ENCODE data around the gene MEGF8.

MEGF8 gene

DNA sequence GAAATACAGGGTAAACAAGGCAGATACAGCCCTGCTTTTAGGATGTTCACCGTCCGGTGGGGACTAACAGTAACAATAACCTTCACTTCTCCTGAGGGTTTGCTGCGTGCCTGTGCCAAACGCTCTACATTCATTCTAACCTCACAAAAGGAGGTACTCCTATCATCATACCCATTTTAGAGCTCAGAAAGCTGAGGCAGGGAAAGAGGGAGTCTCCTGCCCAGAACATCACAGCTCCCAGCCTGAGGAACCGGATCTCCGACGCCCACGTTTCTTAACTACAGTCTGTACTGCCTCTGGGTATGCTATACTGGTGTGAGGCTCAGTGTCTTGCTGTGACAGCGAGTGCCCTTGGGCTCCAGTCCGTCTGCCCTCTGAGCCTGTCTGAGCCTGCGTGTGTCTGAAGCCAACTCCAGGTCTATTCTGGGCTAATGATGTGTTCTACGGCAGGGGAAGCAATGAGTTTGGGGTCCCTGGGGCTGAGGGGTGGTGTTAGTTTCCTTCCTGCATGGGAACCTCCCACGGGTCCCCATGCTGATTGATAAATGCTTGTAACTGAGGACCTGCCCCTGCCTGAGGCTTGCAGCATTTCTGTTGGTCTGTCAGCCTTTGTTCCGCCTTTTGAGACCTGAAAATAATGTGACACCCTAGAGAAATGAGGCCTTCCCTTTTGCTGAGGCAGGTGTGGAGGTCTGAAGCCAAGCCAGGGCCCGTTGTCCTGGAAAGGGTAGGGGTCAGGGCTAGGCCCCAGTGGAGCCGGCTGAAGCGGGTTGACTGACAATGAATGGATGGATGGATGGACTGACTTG is 96.9 kb downstream of the MEGF8 start:
- no peak for DNase-seq

DNA sequence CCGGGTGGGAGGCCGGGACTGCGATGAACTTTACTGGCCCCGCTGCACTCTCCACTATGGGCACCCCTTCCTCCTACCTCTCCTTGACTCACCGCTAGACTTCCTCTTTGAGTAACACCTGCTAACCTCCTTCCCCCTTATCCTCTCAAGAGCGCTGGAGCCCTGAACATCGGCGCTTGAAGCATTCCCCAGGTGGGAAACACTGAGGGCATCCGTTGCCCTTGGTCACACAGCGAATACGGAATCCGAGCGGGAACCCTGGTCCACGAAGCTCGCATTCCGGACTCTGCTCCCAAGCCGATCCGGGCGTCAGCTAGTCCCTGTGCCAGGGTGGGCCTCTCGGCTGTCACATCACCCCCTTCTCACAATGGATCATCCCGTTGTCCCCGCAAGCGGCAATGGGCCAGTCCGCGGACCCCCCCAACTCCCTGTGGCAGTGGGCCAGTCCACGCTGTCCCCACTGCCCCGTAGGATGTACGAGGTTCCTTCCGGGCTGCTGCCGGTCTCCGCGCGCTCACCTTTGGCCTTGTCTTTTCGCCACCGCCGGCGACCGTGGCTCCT is 97.5 kb downstream of the MEGF8 start:
- DNase-seq = peak; percentile 52

DNA sequence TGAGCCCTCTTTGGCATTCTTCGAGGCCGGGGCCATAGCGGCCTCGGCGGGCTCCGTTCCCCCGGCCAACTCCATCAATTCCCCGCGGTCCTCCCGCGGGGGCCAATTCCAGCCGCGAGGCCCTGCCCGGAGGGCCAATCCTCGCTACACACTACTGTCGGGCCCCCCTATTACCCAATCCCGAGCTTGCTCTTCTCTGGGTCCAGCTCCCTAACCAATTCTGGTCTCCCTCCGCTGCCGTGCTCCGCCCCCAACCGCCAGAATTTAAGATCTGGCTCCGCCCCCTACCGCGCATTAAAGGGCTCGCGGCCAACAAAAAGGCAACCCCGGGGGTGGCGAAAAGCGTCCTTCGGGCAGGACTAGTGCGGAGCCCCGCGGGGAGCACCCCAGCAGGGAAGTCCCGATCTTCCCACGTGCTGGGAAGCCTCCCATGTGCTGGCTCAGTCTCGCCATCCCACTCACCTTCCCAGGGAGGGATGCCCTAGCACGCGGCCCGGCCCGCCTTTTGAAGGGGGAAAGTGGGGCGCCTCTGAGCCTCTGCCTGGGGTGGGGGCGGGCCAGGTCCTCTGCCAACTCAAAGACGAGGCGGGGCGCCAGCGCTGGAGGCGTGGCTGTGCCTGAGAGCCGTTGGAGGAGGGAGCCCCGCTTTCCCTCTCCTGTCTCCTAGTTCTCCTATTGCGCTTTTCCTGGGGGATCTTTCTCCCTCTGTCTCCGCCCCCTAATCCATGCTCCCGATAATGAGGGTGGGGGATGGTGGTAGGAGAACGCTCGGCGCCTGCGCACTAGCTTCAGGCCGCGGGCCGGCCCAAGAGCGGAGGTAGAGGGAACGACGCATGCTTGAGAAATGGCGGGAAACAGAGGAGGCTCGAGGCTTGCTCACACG is 98.3 kb downstream of the MEGF8 start:
- peak; percentile 94 for DNase-seq

DNA sequence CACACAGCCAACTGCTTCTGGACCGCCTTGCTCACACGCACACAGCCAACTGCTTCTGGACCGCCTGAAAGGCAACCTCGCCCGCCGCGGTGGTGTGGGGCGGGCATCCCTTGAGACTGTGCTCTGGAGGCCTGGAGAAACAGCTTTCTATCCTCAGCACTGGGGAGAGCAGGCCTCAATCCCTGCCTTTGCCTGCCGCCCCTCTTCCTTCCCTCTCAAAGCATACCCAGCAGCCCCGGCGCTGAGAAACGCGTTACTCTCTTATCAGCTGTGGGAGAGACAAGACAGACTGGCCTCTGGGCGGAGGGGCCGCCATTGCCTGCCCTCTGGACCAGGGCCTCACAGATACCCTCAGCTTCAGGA is 98.9 kb downstream of the MEGF8 start:
- no peak for DNase-seq

DNA sequence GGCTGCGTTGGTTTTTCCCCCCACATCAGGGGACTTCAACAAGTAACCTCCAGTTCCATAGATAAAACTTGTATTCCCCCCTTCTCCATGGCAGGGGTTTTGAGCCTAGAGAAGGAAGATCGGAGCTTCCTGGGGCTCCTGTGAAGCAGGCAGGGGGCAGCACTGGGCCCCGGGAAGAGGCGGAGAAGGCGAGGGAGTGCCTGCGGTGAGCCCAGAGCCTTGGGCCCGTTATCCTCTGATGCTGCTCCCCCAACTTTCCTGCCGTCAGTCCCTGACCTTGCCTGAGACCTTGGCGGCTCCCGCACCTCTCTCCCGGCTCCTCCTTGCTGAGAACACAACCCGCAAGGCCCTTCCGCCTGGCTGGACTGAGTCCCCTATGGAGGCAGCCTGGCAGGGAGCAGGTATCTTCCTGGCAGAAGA is 99.3 kb downstream of the MEGF8 start:
- DNase-seq = no peak

DNA sequence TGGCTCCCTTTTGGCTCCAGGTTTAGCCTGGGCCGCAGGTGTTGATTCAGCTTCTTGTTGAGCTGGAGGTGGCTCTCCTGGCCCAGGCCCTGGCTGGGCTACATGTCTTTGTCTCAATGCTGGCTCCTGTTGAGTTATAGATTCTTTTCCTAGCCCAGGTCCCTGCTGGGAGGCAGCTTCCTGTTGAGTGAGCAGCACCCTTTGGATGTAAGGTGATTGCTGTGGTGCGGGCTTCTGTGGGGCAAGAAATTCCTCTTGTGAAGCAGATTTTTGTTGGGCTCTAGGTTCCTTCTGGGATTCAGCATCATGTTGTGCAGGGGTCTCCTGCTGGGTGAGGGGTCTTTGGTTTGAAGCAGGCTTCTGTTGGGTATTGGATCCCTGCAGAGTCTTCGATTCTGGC is 101.2 kb downstream of the MEGF8 start:
- DNase-seq = no peak

DNA sequence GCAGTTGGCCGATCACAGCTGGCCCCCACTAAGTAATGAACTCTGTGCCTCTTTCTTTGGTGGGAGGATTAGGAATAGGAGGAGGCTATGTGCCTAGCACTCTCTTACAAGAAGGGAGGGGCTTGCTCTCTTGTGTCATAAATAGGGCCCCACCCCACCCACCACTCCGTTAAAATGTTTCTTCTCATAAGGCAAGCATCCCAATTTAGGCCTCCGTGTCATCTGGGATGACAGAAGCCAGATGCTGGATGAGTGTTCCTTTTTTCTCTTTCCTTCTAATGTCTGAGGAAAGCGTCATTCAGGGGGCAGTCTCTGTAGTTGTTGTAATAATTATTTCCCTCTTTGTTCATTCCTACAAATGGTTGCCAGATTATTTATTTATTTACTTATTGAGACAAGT is 101.9 kb downstream of the MEGF8 start, which contains the start of gene LIPE:
TSS of gene LIPE (minus strand) at position 76 of the 400 bp plus-strand sequence. CDS start 239 bp downstream, outside the sequence.
- DNase-seq = no peak
